GM19467 (cell line): ENCODE results near the gene DEGS1.
A peak's percentile ranks its signal among the peaks of the same experiment; 100 is the strongest.

Experiments
- ATAC-seq: cut with Tn5 transposase; IDR thresholded peaks from one replicate; pipeline ENCODE4 v1.9.1; 2021; ENCODE audit warnings: mild to moderate bottlenecking, moderate library complexity; ENCODE audit not compliant: unreplicated experiment

The DEGS1 gene

GRCh38 chr1:224182866-224183590, at the start of gene DEGS1:
TSS of gene DEGS1 (plus strand) at chr1:224183240. CDS start at chr1:224183337, 97 bp downstream.
- peak; percentile 43 for ATAC-seq

- ATAC-seq: no peak
Observed at GRCh38 chr1:224133741-224134299, 49.2 kb upstream of the DEGS1 start.

GRCh38 chr1:224137518-224137917, 45.5 kb upstream of the DEGS1 start:
- no peak for ATAC-seq

GRCh38 chr1:224138198-224138597, 44.8 kb upstream of the DEGS1 start:
- ATAC-seq: no peak

GRCh38 chr1:224141693-224142092, 41.3 kb upstream of the DEGS1 start:
- no peak for ATAC-seq

GRCh38 chr1:224149709-224150108, 33.3 kb upstream of the DEGS1 start:
- ATAC-seq: no peak

- ATAC-seq: no peak
Observed at GRCh38 chr1:224151117-224151516, 31.9 kb upstream of the DEGS1 start.

- ATAC-seq: no peak
Observed at GRCh38 chr1:224157316-224157715, 25.7 kb upstream of the DEGS1 start.

GRCh38 chr1:224159541-224159940, 23.5 kb upstream of the DEGS1 start:
- no peak for ATAC-seq

GRCh38 chr1:224160171-224160682, 22.8 kb upstream of the DEGS1 start:
- no peak for ATAC-seq

GRCh38 chr1:224162768-224163167, 20.3 kb upstream of the DEGS1 start:
- no peak for ATAC-seq

GRCh38 chr1:224163311-224163710, 19.7 kb upstream of the DEGS1 start:
- no peak for ATAC-seq

- peak; percentile 82 for ATAC-seq
Observed at GRCh38 chr1:224168859-224169380, 14.1 kb upstream of the DEGS1 start.

GRCh38 chr1:224169718-224170270, 13.2 kb upstream of the DEGS1 start:
- ATAC-seq: no peak

GRCh38 chr1:224170343-224170742, 12.7 kb upstream of the DEGS1 start:
- no peak for ATAC-seq

- no peak for ATAC-seq
Observed at GRCh38 chr1:224170748-224171478, 12.1 kb upstream of the DEGS1 start.

GRCh38 chr1:224172229-224172628, 10.8 kb upstream of the DEGS1 start:
- ATAC-seq: no peak

- ATAC-seq: no peak
Observed at GRCh38 chr1:224173523-224173922, 9.5 kb upstream of the DEGS1 start.

- ATAC-seq: no peak
Observed at GRCh38 chr1:224175617-224176016, 7.4 kb upstream of the DEGS1 start.

- ATAC-seq: no peak
Observed at GRCh38 chr1:224177356-224177999, 5.6 kb upstream of the DEGS1 start.

- ATAC-seq: no peak
Observed at GRCh38 chr1:224178894-224179293, 4.1 kb upstream of the DEGS1 start.
